GM20431 (cell line): ENCODE results near the gene ACP1.

ENCODE experiments used
- in situ Hi-C: fragments of 300-500 bp; cut with MseI, MboI; formaldehyde crosslinking; loops from one replicate; pipeline ENCODE4 v1.15.0; 2020; ENCODE audit warnings: low sequenced_read_pairs; ENCODE audit not compliant: unreplicated experiment

The ACP1 gene

GRCh38 chr2:264493-265468 lies at the start of gene ACP1:
TSS of gene ACP1 (plus strand) at chr2:264947. CDS start at chr2:264965, 18 bp downstream.
- in situ Hi-C loops: no loop called here

DNA sequence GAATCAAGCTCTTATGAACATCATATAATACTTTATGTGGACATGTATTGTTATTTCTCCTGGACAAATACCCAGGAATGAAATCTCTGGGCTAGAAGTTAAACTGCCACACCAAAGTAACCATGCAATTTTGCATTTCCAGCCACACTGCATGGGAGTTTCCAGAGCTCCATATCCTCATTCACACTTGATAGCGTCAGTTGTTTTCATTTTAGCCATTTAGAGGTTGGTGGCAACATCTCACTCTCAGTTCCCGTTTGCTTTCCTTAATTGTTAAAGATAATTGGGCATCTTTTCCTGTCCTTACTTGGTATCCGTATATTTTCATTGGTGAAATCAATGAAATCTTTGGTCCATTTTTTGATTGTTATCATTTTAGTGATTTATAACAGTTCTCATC lies 48.7 kb upstream of the ACP1 start:
- in situ Hi-C loops: no loop called here

DNA sequence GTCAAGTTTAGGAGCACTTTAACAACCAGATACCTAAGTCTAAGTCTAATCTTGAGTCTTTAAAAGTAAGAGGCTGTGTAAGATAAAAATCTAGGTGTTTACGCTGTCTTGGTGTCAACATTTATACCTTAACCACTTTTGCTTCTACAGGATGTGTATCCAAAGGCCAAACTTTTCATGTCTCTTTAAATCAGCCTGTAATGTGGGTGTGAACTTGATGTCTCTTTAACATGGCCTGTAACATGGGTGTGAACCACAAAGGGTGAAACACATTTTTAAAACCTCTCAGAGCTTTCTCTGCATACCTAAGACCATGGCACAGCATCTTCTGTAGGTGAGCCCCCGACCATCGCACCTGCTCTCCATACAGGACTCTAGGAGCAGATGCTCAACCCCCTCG lies 41.3 kb upstream of the ACP1 start:
- in situ Hi-C loops: no loop called here

DNA sequence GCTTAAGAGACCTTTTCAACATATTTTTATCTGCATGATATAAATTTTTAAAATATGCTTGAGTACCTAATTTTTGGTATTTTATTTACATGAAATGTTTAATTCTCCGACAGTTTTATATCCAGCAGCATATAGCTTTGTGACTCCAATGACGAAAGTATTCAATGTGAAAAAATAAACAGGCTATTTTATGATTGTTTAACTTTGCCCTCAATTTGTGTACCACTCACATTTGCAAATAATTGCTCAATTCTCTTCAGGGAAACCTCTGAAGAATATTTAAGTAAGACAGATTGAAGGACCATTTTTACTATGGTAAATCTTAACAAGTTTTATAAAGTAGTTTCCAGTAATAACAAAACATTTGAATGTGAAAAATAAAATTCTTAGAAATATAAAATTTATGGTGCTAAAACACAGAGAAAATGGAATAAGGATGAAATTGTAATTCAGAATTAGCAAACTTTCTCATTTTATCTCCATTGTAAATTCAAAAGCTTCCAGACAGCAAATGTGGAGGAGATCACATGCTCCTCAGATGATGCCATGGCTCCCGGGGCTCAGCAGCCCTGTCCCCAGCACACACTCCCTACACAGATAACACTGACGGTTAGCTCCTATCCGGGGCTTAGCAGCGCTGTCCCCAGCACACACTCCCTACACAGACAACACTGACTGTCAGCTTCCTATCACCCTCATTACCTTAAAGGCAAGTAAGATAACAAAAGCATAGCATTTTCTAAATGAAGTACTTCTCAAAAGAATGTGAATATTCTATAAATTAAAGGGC lies 40.6 kb upstream of the ACP1 start:
- in situ Hi-C loops: no loop called here

GRCh38 chr2:228115-228514 lies 36.6 kb upstream of the ACP1 start:
- in situ Hi-C loops: no loop called here

DNA sequence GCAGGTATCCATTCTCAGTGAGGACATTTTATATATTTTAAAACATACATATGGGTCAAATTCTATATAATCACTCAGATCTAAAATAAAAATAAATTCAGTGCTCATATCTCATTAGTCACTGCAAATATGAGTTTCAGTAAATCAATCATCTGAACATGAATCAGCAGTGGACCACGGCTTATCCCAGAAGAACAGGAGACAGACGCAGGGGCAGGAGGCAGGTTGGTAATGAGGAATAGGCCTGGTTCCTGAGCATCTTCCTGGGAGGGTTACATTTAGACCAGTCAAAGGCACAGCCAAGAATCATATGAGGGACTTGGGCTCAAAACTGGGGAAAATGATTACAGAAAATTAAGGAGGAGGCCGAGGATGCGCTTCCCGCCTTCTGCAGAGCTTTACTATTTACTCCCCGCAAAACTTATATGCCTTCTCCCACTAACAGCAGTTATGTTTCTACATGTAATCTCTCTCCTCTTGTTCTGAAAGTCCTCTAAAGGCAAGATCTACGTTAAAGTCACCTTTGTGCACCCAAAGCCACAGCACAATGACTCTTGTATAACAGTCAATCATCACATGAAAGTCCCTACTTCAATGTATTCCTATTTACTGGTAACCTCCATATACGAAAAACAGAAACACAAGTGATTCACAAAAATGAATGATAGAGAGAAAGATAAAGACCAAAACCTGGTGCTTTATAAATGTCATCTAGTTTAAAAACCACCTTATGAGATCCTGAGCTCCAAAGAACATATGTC lies 36.0 kb upstream of the ACP1 start:
- in situ Hi-C loops: no loop called here

GRCh38 chr2:231521-232185 lies 33.1 kb upstream of the ACP1 start:
- in situ Hi-C loops: no loop called here

- in situ Hi-C loops: no loop called here
These were observed 31.7 kb upstream of the ACP1 start for GRCh38 chr2:233030-233429.

- in situ Hi-C loops: no loop called here
These were observed 30.3 kb upstream of the ACP1 start for GRCh38 chr2:234421-234820.

DNA sequence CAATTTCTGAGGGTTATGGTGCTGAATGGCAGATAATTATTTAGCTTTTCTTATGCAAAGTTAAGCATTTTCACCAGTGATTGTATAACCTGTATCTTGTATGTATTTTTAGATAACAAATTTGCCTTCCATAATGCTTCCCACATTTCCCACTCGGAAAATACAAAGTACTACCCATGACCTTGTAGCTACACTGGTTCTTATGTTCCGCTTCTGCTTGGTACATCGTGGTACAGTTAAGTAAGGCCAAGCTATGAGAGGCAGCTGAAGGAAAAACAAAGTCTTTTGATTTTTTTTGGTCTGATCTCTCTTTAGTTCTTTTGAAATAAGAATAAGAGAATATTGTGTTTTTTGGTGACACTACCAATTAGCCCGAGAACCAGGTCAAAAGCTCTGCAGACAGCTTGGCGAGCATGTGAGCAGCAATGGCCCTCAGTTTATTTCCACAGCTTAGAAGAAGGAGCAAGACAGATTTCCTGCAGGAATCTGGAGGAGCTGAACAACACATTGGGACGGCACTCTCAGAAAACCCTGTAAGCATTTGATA lies 27.7 kb upstream of the ACP1 start:
- in situ Hi-C loops: no loop called here

- in situ Hi-C loops: no loop called here
These were observed 26.9 kb upstream of the ACP1 start for GRCh38 chr2:237878-238277.

DNA sequence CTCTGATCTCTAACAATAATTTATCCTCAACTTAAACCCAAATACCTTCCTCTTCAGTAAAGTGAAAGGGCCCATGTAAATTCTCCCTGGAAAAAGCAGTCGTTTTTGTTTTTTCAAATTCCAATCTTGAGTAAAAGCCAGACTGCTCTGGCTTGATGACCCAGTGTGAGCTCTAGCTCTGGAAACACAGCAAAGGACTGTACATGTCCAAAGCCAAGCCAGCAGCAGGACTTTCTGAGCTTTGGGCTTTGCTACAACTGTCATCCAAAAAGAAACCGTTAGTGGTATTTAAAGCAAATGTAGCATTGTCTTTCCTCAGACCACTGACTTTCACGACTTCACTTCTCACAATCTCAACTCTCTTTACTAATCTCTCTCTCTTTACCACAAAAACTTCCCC lies 26.3 kb upstream of the ACP1 start:
- in situ Hi-C loops: no loop called here

DNA sequence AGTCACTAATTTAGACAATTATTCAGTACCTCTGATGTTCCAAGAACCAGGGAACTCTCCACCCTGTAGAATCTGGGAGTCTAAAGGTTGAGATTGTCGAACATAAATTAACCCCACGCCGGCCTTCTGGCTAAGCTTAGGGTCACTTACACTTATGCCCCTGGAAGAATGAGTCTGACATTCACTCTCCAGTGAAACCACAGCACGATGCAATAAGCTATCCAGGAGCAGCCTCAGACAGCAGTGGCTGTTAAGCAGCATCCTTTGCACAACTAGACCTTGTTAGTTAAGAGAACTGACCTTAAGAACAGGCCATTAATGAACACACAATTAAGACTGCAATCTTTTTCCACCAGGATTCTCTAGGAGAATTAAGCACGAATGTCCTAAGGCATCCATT lies 25.9 kb upstream of the ACP1 start:
- in situ Hi-C loops: no loop called here

- in situ Hi-C loops: no loop called here
These were observed 20.2 kb upstream of the ACP1 start for GRCh38 chr2:244547-244946.

DNA sequence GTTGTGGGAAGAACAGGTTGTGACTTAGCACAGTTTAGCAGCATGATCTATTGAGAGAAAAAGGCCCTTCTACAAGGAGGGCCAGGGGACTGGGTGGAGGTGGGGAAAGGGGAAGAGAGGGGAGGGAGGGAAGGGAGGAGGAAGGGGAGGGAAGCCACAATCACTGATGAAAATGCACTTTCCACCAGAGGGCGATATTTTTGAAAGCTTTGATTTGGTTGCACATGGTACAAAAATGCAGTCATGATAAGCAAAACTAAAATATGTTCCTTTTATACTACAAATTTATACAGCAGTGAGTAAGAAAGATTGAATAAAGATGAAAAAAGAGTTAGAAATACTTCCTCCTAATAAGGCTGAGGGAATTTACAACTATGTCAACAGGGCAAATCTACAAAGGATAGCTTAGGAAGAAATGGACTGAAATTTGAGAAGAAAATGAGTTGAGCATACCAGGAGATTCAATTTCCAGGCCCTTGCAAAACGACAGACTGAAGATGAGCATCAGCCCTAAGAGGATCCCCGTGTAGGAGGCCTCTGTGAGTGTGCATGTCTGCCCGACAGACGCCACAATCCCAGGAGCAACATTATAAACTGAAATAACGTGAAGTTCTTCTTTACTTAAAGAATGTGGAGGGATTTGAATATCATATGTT lies 18.1 kb upstream of the ACP1 start:
- in situ Hi-C loops: no loop called here

GRCh38 chr2:248724-249123 lies 16.0 kb upstream of the ACP1 start:
- in situ Hi-C loops: no loop called here

- in situ Hi-C loops: no loop called here
These were observed 15.2 kb upstream of the ACP1 start for GRCh38 chr2:249538-250042.

- in situ Hi-C loops: no loop called here
These were observed 12.6 kb upstream of the ACP1 start for GRCh38 chr2:252001-252602.
